Testis (tissue), 3 donors: ENCODE data around the gene BMPR1B. TPM values are rescaled to one million over a fixed set of nuclear protein-coding genes. Genes with fewer than 3 reads are reported as not detected.

Source experiments
- DNase-seq: peaks from one replicate; pipeline ENCODE4 v3.0.0-alpha.2; 2019
- H3K27ac ChIP-seq, 2 donors: fragments of 200-600 bp; sonication (generic); one replicate each; pipeline ENCODE4 v1.5.1; 2019
- H3K27me3 ChIP-seq: fragments of 200-600 bp; sonication (generic); one replicate; pipeline ENCODE4 v1.5.1; 2019
- H3K36me3 ChIP-seq: fragments of 200-600 bp; sonication (generic); one replicate; pipeline ENCODE4 v1.5.1; 2017; ENCODE audit warnings: low read depth; ENCODE audit errors: missing control alignments
- H3K4me1 ChIP-seq: fragments of 200-600 bp; sonication (generic); one replicate; pipeline ENCODE4 v1.5.1; 2019
- H3K4me3 ChIP-seq, 2 donors: fragments of 200-600 bp; sonication (generic); one replicate each; pipeline ENCODE4 v1.5.1; 2017 to 2019
- H3K9me3 ChIP-seq: fragments of 200-600 bp; sonication (generic); one replicate; pipeline ENCODE4 v1.5.1; 2017
- CTCF ChIP-seq, 3 experiments: fragments of 450-650 bp in 2 of 3; fragments of 200-600 bp in 1 of 3; sonication (generic) in 1 of 3; IDR thresholded peaks; one replicate each; pipeline ENCODE4 v1.5.1; 2016 to 2019; ENCODE audit warnings: antibody characterized with exemption in 3 of 3, mild to moderate bottlenecking in 2 of 3, moderate library complexity in 1 of 3
- POLR2A ChIP-seq: fragments of 450-650 bp; IDR thresholded peaks from one replicate; pipeline ENCODE4 v1.6.1; 2017; ENCODE audit warnings: antibody characterized with exemption, mild to moderate bottlenecking, moderate library complexity
- WGBS, 2 donors: methylation state at CpG; one replicate each; pipeline ENCODE4 v1.1.5; 2018; 5-methylcytosine and 5-hydroxymethylcytosine counted together
- intact Hi-C: fragments of 100-400 bp; cut with DNase I; formaldehyde crosslinking; loops from one replicate; pipeline ENCODE4 v1.15.1; 2023; ENCODE audit warnings: low total_unique reads
- polyA plus RNA-seq: library from polyadenylated mRNA; stranded (reverse); fragments of 350-450 nt; fragmentation: Illumina TruSeq; extraction: RNeasy Lipid Tissue Mini Kit (QIAGEN cat#74804); gene quantifications from one replicate; pipeline ENCODE4 v1.2.3, GENCODE V29; 2014; ENCODE audit warnings: low read depth, low replicate concordance; ENCODE audit not compliant: insufficient read depth
- total RNA-seq, 2 donors: library from RNA; depleted of rRNA; stranded (reverse); fragments of >200 nt; gene quantifications; one replicate each; pipeline ENCODE4 v1.2.3, GENCODE V29; 2016

The BMPR1B gene
- total and polyA plus RNA-seq, 3 donors from 2014 or later = 7.5 to 13.0 (median 9.1) TPM

- no peak overlapping the region for H3K27ac ChIP-seq
- no peaks in the 10 kb centered on the region for H3K9me3 ChIP-seq
- H3K27me3 ChIP-seq = no peaks in the 10 kb centered on the region
- 90 to 92% methylated on average over 2 of the region's 2 CpGs for WGBS, 2 donors
- H3K4me1 ChIP-seq = no peaks in the 10 kb centered on the region
- DNase-seq = no peak
- H3K36me3 ChIP-seq = no peaks in the 10 kb centered on the region
- TF ChIP-seq CTCF (IDR thresholded peaks at IDR 0.05) (no peak), POLR2A (no peak)
- no peak overlapping the region for H3K4me3 ChIP-seq
- intact Hi-C loops = no loop called here
Measured at GRCh38 chr4:94961420-94961819, 203.7 kb downstream of the BMPR1B start.

GRCh38 chr4:94962484-94962883 lies 204.7 kb downstream of the BMPR1B start:
- H3K36me3 ChIP-seq = no peaks in the 10 kb centered on the region
- H3K9me3 ChIP-seq = no peaks in the 10 kb centered on the region
- H3K27ac ChIP-seq = no peak overlapping the region
- H3K4me3 ChIP-seq = no peak overlapping the region
- TF ChIP-seq CTCF (IDR thresholded peaks at IDR 0.05) (no peak), POLR2A (no peak)
- H3K4me1 ChIP-seq = no peaks in the 10 kb centered on the region
- intact Hi-C loops = no loop called here
- H3K27me3 ChIP-seq = no peaks in the 10 kb centered on the region
- no peak for DNase-seq

- intact Hi-C loops = no loop called here
- H3K4me3 ChIP-seq = no peak overlapping the region
- no peak for DNase-seq
- no peaks in the 10 kb centered on the region for H3K36me3 ChIP-seq
- H3K27me3 ChIP-seq = no peaks in the 10 kb centered on the region
- no peak overlapping the region for H3K27ac ChIP-seq
- TF ChIP-seq CTCF (IDR thresholded peaks at IDR 0.05) (no peak), POLR2A (no peak)
- no peaks in the 10 kb centered on the region for H3K9me3 ChIP-seq
- no peaks in the 10 kb centered on the region for H3K4me1 ChIP-seq
Measured at GRCh38 chr4:94965852-94966251, 208.1 kb downstream of the BMPR1B start.

GRCh38 chr4:94968493-94968892 lies 210.7 kb downstream of the BMPR1B start:
- H3K36me3 ChIP-seq = no peaks in the 10 kb centered on the region
- TF ChIP-seq POLR2A (no peak), CTCF (IDR thresholded peaks at IDR 0.05) (no peak)
- no peaks in the 10 kb centered on the region for H3K27me3 ChIP-seq
- H3K9me3 ChIP-seq = no peaks in the 10 kb centered on the region
- 79 to 87% methylated on average over 4 of the region's 4 CpGs for WGBS, 2 donors
- no peaks in the 10 kb centered on the region for H3K4me1 ChIP-seq
- DNase-seq = no peak
- no peak overlapping the region for H3K4me3 ChIP-seq
- intact Hi-C loops = no loop called here
- H3K27ac ChIP-seq = no peak overlapping the region

GRCh38 chr4:94970650-94971049 lies 212.9 kb downstream of the BMPR1B start:
- no peak for DNase-seq
- Histone ChIP-seq H3K27ac (no peak overlapping the region), H3K4me1 (no peaks in the 10 kb centered on the region), H3K4me3 (no peak overlapping the region), H3K9me3 (no peaks in the 10 kb centered on the region), H3K36me3 (no peaks in the 10 kb centered on the region), H3K27me3 (no peaks in the 10 kb centered on the region)
- 0 to 42% methylated on average over 1 of the region's 1 CpG for WGBS, 2 donors
- intact Hi-C loops = no loop called here
- TF ChIP-seq CTCF (IDR thresholded peaks at IDR 0.05) (no peak), POLR2A (no peak)
